HepG2 (cell line): ENCODE measurements around the gene ADAMTS17. TPM values are rescaled to one million over a fixed set of nuclear protein-coding genes. Genes with fewer than 3 reads are reported as not detected.

Experiments
- ATAC-seq: fragments of 200-7000 bp; cut with Tn5 transposase; 3 replicates; pipeline ENCODE4 v1.9.1; 2020; ENCODE audit warnings: mild to moderate bottlenecking, moderate library complexity
- BruUV-seq: library from RNA; stranded (reverse); fragments of 400-500 nt; replicated peaks from 2 replicates; lab custom pipeline; 2021; lab: Mats Ljungman, UMichigan
- CTCF ChIA-PET: fragments of 300-600 bp; formaldehyde crosslinking; extraction: SDS; loops from one replicate; lab custom pipeline; 2021; ENCODE audit warnings: low total read pairs, inconsistent platforms, low intra/inter-chr PET ratio; lab: Yijun Ruan, JAX
- POLR2A ChIA-PET: fragments of 350-600 bp; sonication (Branson Sonifier 250); formaldehyde crosslinking; loops from one replicate; lab custom pipeline; 2020; ENCODE audit warnings: antibody characterized with exemption, inconsistent platforms; lab: Yijun Ruan, JAX
- DNase-seq: peaks from one replicate; pipeline ENCODE4 v3.0.0-alpha.2; 2015; ENCODE audit warnings: low spot score
- FAIRE-seq: peaks from 3 replicates; lab custom pipeline; 2011; peaks lifted over from hg19 to GRCh38; lab: Jason Lieb, UNC
- H2AFZ ChIP-seq: one replicate; pipeline ENCODE4 v1.6.1; 2011; ENCODE audit warnings: low read length, inconsistent platforms
- H3K27ac ChIP-seq: fragments of 300-600 bp; 3 replicates; pipeline ENCODE4 v1.8.0; 2011; ENCODE audit warnings: mixed run types, mild to moderate bottlenecking, mixed read lengths, low read length, inconsistent platforms; ENCODE audit not compliant: insufficient read depth; ENCODE audit errors: extremely low read length
- H3K27me3 ChIP-seq, 2 experiments: fragments of 200-600 bp in 1 of 2; 2 replicates in 1 of 2; 3 replicates in 1 of 2; pipeline versions ENCODE4 v1.6.0 to v1.8.0; 2011; ENCODE audit warnings: low read length in 2 of 2, mild to moderate bottlenecking in 2 of 2, moderate library complexity in 2 of 2, inconsistent platforms in 1 of 2; ENCODE audit not compliant: insufficient read depth in 2 of 2, control insufficient read depth in 1 of 2
- H3K36me3 ChIP-seq, 2 experiments: fragments of 200-600 bp in 1 of 2; replicated peaks in 1 of 2; 2 replicates in 1 of 2; 3 replicates in 1 of 2; pipeline versions ENCODE4 v1.5.1 to v1.8.0; 2011; ENCODE audit warnings: low read length in 2 of 2, inconsistent platforms in 1 of 2; ENCODE audit not compliant: insufficient read depth in 2 of 2, control insufficient read depth in 1 of 2
- H3K4me1 ChIP-seq: 2 replicates; pipeline ENCODE4 v1.5.1; 2012; ENCODE audit warnings: low read length, inconsistent platforms; ENCODE audit not compliant: insufficient read depth
- H3K4me2 ChIP-seq: 2 replicates; pipeline ENCODE4 v1.6.0; 2011; ENCODE audit warnings: low read depth, low read length, inconsistent platforms
- H3K4me3 ChIP-seq, 3 experiments: fragments of 200-600 bp in 1 of 3; sonication (generic), shearing (Covaris generic) in 1 of 3; replicated peaks in 1 of 3; 2 replicates each; pipeline ENCODE4 v1.5.1; 2011 to 2016; ENCODE audit warnings: low read length in 3 of 3, inconsistent platforms in 2 of 3, low read depth in 2 of 3, mild to moderate bottlenecking in 2 of 3, control low read depth in 1 of 3, mixed read lengths in 1 of 3; ENCODE audit not compliant: insufficient read depth in 1 of 3
- H3K79me2 ChIP-seq: one replicate; pipeline ENCODE4 v1.6.1; 2011; ENCODE audit warnings: low read length, inconsistent platforms; ENCODE audit not compliant: insufficient read depth
- H3K9ac ChIP-seq: 2 replicates; pipeline ENCODE4 v1.6.0; 2011; ENCODE audit warnings: mild to moderate bottlenecking, low read depth, low read length, inconsistent platforms; ENCODE audit not compliant: insufficient read depth
- H3K9me3 ChIP-seq: 2 replicates; pipeline ENCODE4 v1.5.1; 2012; ENCODE audit warnings: mild to moderate bottlenecking, low read length
- H4K20me1 ChIP-seq: 2 replicates; pipeline ENCODE4 v1.6.0; 2011; ENCODE audit warnings: inconsistent platforms, mild to moderate bottlenecking, low read length, moderate library complexity; ENCODE audit not compliant: insufficient read depth
- HNF1A ChIP-seq, 2 experiments: sonication (generic) in 1 of 2; formaldehyde crosslinking in 1 of 2; IDR thresholded peaks; 2 replicates each; pipeline versions ENCODE4 v1.4.0 to v1.6.1; 2016 to 2020; ENCODE audit warnings: borderline replicate concordance in 1 of 2, low read depth in 1 of 2, mild to moderate bottlenecking in 1 of 2, missing genetic modification reagents in 1 of 2
- HOXA7 ChIP-seq: sonication (generic); formaldehyde crosslinking; IDR thresholded peaks from 2 replicates; pipeline ENCODE4 v1.8.1; 2022; ENCODE audit warnings: mild to moderate bottlenecking, missing genetic modification reagents, moderate library complexity
- MAFK ChIP-seq, 2 experiments: IDR thresholded peaks in 1 of 2; conservative IDR thresholded peaks in 1 of 2; 2 replicates each; pipeline ENCODE4 v1.6.1; 2011; ENCODE audit warnings: improper control_type of control experiment in 2 of 2, low read length in 2 of 2
- NKX3-1 ChIP-seq: sonication (generic); formaldehyde crosslinking; IDR thresholded peaks from 2 replicates; pipeline ENCODE4 v1.5.0; 2020; ENCODE audit warnings: missing genetic modification reagents
- SAFB2 ChIP-seq: sonication (generic); formaldehyde crosslinking; IDR thresholded peaks from 2 replicates; pipeline ENCODE4 v1.5.1; 2020; ENCODE audit warnings: missing genetic modification reagents, low read depth, mild to moderate bottlenecking, borderline replicate concordance
- SMARCE1 ChIP-seq: fragments of 450-650 bp; IDR thresholded peaks from 2 replicates; pipeline ENCODE4 v1.6.1; 2017; ENCODE audit warnings: borderline replicate concordance
- XRCC5 ChIP-seq: fragments of 200-400 bp; formaldehyde crosslinking; optimal IDR thresholded peaks from 2 replicates; pipeline ENCODE3; 2017; ENCODE audit warnings: mild to moderate bottlenecking, low read length
- ZNF646 ChIP-seq: sonication (generic); formaldehyde crosslinking; IDR thresholded peaks from 2 replicates; pipeline ENCODE4 v1.9.0; 2021; ENCODE audit warnings: mild to moderate bottlenecking, missing genetic modification reagents
- ZNF746 ChIP-seq: sonication (generic); formaldehyde crosslinking; IDR thresholded peaks from 2 replicates; pipeline ENCODE4 v1.8.0; 2022; ENCODE audit warnings: mild to moderate bottlenecking, missing genetic modification reagents
- WGBS: methylation state at CpG from one replicate; pipeline ENCODE4 v1.1.6; 2017; ENCODE audit warnings: low lambda C conversion rate; 5-methylcytosine and 5-hydroxymethylcytosine counted together
- in situ Hi-C: cut with HindIII; loops from 2 replicates; pipeline ENCODE4 v1.10.0; 2017; ENCODE audit warnings: low pct_unique_long_range_greater_than_20kb; ENCODE audit not compliant: extremely low pct_ligation_motif_present
- intact Hi-C: fragments of 100-400 bp; cut with micrococcal nuclease; formaldehyde crosslinking; loops from one replicate; pipeline ENCODE4 v1.10.0; 2022; ENCODE audit not compliant: unreplicated experiment
- polyA plus RNA-seq, 8 experiments: library from polyadenylated mRNA; depleted of rRNA in 3 of 8; stranded (reverse) in 7 of 8; unstranded in 1 of 8; fragments of >200 nt; fragmentation: Illumina TruSeq in 4 of 8; extraction: Trizol in 4 of 8; gene quantifications; 2 replicates each; pipeline versions ENCODE4 v1.2.1 to v1.2.3, GENCODE V29; 2011 to 2016; ENCODE audit warnings: low read depth in 4 of 8, missing spikeins in 1 of 8, mixed read lengths in 1 of 8; ENCODE audit not compliant: insufficient read depth in 1 of 8
- total RNA-seq, 5 experiments: library from RNA; depleted of rRNA; stranded (reverse); fragments of >200 nt; fragmentation: Illumina TruSeq; extraction: Trizol; gene quantifications; 2 replicates each; pipeline ENCODE4 v1.2.3, GENCODE V29; 2016; ENCODE audit warnings: low read depth in 1 of 5
- TF ChIP-seq, protein P1 (sequence below): sonication (generic); formaldehyde crosslinking; IDR thresholded peaks from 2 replicates; pipeline ENCODE4 v1.9.0; 2021; ENCODE audit warnings: missing genetic modification reagents, borderline replicate concordance
- TF ChIP-seq, protein P2 (sequence below): IDR thresholded peaks from 2 replicates; pipeline ENCODE4 v1.6.1; 2012; ENCODE audit warnings: inconsistent platforms

Gene ADAMTS17
- total and polyA plus RNA-seq, 2 of the 13 experiments (the other 11 are each of a cell fraction or from before 2014, with no cell fraction given) = 0.02 to 0.04 TPM

DNA sequence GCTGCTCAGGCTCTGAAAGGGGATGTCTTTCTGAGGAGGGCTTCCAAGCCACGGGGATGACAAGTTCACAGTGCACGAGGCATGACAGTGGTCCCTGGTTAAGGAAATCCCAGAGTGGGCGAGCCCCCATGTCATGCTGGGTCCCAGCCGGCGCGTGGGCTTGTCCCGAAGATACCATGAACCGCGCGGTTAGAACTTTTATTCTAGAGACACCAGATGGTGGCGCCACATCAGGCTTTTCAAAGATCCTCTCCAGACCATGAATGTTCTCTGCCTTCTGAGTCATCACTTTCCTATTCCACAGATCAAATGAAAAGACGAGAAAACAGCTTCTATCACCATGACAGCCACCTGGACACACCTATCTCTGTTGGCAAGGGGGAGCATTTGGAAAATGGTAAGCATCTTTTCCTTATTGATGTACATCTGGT lies 380.7 kb downstream of the ADAMTS17 start:
- ChIA-PET CTCF (no interaction called here), POLR2A (no interaction called here)
- no peaks in the 10 kb centered on the region; a peak in 1 of 5 replicates for H3K27me3 ChIP-seq
- no peaks in the 10 kb centered on the region for H3K36me3 ChIP-seq
- H2AFZ ChIP-seq = no peak overlapping the region
- intact Hi-C loops = no loop called here
- no peak overlapping the region for H3K27ac ChIP-seq
- WGBS = 59% methylated on average over 12 of the region's 12 CpGs
- FAIRE-seq (no peak), DNase-seq (no peak), ATAC-seq (no peak; the same call in 2 of the 3 replicates)
- in situ Hi-C loops = no loop called here
- no peaks in the 10 kb centered on the region for H3K4me1 ChIP-seq
- no peaks in the 10 kb centered on the region for H3K79me2 ChIP-seq
- BruUV-seq = no TSS peak
- no peak overlapping the region for H3K4me2 ChIP-seq
- no peaks in the 10 kb centered on the region for H3K9me3 ChIP-seq
- H3K9ac ChIP-seq = no peak overlapping the region
- H3K4me3 ChIP-seq = no peak overlapping the region
- no peaks in the 10 kb centered on the region for H4K20me1 ChIP-seq
- TF ChIP-seq HNF1A (IDR thresholded peaks at IDR 0.05; ENCODE audit: low read depth) (no peak), HNF1A (CRISPR knock-in tag; IDR thresholded peaks at IDR 0.05; ENCODE audit: borderline replicate concordance) (no peak), ZNF746 (CRISPR knock-in tag) (no peak), SMARCE1 (no peak), XRCC5 (no peak), NKX3-1 (CRISPR knock-in tag) (no peak), SAFB2 (CRISPR knock-in tag) (no peak), HOXA7 (CRISPR knock-in tag) (no peak), ZNF646 (CRISPR knock-in tag) (no peak), MAFK (conservative IDR thresholded peaks at IDR 0.05 in 1 of 2, IDR thresholded peaks at IDR 0.05 in 1 of 2; ENCODE audit: low read length in 2 of 2) (peak; percentile 19 to 45; a peak in 2 of 4 replicates)
- TF ChIP-seq, protein P1, sequence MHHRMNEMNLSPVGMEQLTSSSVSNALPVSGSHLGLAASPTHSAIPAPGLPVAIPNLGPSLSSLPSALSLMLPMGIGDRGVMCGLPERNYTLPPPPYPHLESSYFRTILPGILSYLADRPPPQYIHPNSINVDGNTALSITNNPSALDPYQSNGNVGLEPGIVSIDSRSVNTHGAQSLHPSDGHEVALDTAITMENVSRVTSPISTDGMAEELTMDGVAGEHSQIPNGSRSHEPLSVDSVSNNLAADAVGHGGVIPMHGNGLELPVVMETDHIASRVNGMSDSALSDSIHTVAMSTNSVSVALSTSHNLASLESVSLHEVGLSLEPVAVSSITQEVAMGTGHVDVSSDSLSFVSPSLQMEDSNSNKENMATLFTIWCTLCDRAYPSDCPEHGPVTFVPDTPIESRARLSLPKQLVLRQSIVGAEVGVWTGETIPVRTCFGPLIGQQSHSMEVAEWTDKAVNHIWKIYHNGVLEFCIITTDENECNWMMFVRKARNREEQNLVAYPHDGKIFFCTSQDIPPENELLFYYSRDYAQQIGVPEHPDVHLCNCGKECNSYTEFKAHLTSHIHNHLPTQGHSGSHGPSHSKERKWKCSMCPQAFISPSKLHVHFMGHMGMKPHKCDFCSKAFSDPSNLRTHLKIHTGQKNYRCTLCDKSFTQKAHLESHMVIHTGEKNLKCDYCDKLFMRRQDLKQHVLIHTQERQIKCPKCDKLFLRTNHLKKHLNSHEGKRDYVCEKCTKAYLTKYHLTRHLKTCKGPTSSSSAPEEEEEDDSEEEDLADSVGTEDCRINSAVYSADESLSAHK (CRISPR knock-in tag) = no peak
- TF ChIP-seq, protein P2, sequence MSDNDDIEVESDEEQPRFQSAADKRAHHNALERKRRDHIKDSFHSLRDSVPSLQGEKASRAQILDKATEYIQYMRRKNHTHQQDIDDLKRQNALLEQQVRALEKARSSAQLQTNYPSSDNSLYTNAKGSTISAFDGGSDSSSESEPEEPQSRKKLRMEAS = no peak
